Fibroblast of skin of scalp (primary cell): ENCODE results near the gene NDUFAF2.
"Not testable (repeated sequence)": the region's sequence is repeated elsewhere in the genome, so short reads cannot be mapped to it uniquely, and the experiment has no call there.

ENCODE experiments used
- DNase-seq: peaks from one replicate; pipeline ENCODE4 v3.0.0-alpha.2; 2013

The NDUFAF2 gene

DNA sequence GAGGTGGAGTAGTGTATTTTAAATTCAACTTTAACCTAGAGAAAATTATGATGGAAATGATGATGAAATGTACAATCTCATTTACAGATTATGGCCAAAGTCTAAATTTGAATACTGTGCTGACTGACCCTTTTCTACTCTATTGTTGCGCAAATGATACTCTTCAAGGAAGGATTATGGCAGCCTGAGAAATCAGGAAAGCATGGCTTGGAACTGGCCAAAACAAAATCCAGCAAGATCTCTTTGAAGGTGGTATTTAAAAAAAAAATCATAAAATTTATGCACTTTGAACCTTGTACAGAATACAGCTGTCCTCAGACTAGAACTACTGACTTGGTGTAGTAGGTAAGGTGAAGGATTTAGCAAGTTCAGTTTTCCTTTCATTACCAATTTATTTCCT lies 105.3 kb downstream of the NDUFAF2 start:
- DNase-seq: no peak

DNA sequence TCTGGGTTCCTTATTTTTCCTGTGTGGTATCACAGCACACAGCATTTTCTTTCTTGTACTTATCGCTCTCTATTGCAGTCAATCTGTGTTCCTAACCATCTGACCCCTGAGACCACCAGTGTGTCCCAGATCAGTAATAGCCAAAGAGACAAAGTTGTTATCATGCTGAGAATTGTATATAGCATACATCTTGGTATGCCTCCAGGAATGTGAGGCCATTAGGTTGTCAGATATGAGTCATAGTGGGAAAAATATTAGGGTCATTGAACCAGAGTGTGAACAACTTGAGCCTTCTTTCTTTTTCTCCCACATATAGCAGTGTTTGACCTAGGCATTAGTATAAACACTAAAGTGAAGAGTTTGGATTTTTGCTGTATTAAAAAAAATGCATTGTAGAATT lies 106.3 kb downstream of the NDUFAF2 start:
- peak; percentile 76 for DNase-seq

DNA sequence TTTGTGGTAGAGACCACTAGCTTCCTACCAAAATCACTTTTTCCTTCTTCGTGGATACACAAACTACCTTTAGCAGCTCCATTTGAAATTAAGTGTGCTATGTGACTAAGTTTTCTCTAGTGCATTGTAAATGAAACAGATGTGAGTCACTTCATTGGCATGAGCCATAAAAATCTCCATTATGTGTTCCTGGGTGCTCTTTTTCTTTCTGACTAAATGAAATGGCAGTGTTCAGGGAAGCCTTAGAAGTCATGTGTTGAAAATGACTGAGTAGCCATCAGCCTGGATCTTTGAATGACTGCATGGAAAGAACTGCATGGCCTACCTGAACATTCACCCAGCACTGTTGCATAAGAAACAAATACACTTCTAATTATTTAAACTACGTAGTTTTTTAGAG lies 107.9 kb downstream of the NDUFAF2 start:
- peak; percentile 88 for DNase-seq

DNA sequence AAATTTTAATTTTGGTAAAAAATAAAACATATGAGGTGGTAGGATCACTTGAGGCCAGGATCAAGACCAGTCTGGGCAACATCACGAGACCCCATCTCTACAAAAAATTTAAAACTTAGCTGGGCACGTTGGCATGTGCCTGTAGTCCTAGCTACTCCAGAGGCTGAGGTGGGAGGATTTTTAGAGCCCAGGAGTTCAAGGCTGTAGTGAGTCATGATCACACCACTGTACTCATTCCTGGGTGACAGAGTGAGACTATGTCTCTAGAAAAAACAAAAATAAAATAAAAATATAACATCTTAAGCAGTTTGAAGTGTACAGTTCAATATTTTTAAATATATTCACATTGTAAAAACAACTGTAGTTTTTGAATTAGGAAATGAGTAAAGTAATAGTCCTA lies 108.9 kb downstream of the NDUFAF2 start:
- DNase-seq: peak; percentile 8

DNA sequence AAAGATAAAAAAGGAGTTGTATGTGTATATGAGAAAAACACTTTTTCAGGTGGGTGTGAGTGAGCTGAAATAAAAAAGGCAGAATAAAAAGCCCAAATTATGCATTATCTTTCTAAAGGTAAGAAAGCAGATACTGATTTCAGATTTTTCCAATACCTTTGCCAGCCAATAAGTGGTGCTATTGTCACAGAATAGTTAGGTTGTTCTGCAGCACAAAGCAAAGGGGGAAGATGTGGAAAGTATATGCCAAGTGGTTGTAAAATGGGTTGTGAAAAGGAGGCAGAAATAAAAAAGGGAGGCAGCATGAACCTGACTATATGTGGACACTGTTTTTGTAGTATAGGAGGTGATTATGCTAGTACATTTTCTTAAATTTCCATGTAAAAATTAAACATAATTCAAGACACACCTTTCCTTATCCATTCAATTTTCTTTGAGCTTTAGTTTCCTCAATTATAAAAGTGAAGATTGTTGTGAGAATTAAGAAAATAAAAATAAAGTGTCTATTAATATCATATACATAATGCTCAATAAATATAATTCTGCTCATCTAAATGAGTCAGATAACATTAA lies 110.5 kb downstream of the NDUFAF2 start:
- peak; percentile 62 for DNase-seq

DNA sequence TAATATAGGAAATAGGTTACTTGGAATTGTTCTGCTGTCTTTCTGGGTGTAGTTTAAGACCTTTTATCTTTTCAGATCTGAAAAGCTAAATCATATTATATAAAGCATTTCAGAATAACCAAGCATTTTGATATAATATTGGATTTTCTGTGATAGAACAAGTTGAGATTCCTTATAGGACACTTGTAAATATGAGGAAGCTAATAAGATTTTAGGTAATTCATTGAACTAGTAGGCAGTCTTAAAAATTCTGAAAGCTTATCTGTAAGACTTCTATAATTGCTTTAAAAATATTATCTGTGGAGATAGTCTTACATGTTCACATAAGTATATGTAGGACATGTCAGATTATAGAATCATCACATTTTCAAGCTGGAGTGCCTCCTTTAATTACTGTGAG lies 114.5 kb downstream of the NDUFAF2 start:
- DNase-seq: no peak

DNA sequence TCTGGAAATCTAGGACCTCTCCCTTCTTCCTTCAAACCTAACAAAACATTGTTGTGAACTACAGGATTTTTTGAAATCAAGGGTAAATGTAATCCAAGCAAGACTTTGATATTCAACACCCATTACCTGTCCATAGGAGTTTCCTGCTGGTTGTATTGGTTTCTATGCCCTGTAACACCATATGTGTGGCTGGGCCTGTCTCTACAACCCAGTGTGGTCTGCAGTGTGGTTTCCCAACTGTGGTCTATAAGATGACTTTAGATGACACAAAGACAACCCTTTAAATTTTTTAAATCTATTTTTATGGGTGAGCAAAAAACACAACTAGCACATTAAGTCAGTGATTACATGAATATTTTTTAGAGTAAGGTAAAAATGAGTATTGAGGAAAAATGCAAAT lies 124.1 kb downstream of the NDUFAF2 start:
- no peak for DNase-seq

DNA sequence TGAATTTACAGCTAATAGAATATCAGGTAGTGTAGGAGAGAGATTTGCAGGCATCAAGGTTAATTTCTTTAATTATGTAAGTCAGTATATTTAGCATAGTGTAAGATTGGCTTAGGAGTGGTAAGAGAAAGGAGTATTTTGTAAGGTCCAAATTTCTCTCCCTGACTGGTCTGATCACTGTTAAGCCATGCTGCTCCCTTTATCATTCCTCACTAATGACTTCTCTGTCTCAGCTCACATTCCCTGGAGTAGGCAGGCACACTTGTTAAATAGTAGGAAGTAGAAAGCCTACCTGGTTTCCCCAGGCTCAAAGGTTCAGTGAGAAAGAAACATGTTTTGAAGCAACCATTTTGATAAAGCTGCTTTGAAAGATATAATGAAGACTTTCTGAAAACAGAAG lies 126.5 kb downstream of the NDUFAF2 start:
- no peak for DNase-seq

DNA sequence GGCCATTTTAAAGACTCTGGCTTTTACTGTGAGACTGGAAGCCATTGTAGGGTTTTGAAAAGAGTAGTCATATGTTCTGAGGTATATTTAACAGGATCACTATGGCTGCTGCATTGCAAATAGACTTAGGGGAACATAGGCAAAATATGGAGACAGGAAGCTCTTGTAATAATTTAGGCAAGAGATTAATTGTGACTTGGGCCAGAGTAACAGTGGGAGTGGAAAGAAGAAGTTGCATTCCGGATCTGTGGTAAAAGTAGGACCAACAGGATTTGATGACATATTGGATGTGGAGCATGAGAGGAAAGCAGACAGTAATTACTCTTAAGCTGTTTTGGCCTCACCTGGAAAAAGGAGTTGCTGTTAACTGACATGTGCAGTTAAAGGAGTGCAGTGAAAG lies 131.6 kb downstream of the NDUFAF2 start:
- DNase-seq: no peak

DNA sequence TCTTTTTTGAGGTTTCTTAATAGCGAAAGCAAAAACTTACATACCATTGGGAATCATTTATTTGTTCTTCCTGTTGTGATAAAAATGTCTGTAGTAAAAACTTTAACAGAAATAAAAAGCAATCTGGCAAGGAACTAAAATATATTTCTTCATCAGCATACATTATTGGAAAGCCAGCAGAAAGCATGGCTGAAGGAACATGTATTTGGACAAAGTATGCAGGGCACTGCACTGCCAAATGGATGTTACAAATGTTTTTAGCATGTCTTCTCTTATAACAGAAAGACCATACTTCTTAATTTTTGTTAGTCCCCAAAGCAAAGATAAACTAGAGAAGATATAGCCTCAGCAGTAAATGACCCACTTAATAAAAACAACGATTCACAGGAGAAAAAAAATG lies 136.7 kb downstream of the NDUFAF2 start:
- no peak for DNase-seq

DNA sequence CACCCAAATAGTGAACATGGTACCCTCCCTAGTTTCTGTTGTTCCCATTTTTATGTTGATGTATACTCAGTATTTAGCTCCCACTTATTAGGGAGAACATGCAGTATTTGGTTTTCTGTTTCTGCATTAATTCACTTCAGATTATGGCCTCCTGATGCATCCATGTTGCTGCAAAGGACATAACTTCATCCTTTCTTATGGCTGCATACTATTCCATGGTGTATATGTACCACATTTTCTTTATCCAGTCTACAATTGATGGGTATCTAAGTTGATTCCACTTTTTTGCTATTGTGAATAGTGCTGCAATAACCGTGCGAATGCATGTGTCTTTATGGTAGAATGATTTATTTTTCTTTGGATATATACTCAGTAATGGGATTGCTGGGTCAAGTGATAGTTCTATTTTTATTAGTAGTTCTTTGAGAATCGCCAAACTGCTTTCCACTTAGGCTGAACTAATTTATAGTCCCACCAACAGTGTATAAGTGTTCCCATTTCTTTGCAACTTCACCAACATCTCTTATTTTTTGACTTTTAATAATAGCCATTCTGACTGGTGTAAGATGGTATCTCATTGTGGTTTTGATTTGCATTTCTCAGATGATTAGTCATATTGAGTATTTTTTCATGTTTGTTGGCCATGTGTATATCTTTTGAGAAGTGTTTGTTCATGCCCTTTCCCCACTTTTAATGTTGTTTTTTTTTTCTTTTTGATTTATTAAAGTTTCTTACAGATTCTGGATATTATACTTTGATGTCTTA lies 137.7 kb downstream of the NDUFAF2 start:
- peak; percentile 11 for DNase-seq

DNA sequence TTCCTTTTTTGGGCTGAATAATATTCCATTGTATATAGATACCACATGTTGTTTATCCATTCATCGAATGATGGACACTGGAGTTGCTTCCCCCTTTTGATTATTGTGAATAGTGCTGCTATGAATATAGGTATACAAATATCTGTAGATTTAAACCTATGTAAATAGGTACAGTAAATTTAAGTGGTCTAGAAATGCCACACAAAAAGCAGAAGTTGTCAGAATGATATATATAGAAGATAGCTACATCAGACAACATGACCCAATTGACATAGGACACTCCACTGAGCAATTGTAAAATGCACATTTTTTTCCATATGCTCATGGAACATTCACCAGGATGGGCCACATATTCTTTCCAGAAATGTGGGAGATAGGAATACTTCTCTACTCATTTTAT lies 139.7 kb downstream of the NDUFAF2 start:
- no peak for DNase-seq

DNA sequence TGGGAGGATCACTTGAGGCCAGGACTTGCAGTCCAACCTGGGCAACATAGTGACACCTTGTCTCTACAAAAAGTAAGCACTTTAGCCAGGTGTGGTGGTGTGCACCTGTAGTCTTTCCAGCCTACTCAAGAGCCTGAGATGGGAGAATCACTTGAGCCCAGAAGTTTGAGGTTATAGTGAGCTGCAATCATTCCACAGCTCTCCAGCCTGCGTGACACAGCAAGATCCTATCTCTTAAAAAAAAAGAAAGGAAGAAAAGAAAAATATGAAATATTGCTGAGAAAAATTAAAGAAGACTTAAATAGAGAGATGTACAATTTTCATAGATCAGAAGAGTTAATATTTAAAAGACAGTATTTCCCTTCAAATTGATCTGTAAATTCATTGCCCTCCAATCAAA lies 140.9 kb downstream of the NDUFAF2 start:
- no peak for DNase-seq

DNA sequence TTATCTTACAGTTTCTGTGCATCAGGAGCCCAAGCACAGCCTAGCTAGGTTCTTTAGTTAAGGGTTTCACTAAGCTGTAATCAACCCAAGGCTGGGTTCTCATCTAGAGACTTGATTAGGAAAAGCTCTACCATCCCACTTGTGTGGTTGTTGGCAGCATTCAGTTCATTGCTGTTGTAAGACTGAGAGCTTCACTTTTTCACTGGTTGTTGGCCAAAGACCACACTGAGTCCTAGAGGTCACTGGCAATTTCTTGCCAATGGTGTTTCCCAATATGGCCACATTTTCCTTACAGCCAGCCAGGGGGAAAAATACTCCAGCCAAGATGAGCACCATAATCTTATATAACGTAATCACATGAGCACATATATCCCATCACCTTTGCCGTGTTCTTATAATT lies 142.9 kb downstream of the NDUFAF2 start:
- no peak for DNase-seq

DNA sequence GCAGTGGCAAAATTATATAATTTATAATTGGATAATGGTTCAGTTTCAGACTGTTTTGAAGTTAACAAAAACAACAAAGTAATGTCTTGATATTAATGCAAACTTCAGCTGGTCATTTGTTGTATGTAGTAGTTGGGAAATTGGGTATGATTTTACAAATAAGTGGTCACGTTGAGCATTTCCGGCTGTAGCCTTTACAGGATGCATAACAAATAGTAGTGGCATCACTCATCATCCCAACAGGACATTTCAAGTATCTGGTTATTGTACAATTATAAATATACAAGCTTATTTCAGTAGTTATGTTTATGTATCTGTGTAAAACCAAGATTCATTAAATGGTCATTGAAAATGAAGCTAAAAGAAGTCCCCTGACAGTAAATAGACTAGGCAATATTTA lies 144.3 kb downstream of the NDUFAF2 start:
- no peak for DNase-seq

DNA sequence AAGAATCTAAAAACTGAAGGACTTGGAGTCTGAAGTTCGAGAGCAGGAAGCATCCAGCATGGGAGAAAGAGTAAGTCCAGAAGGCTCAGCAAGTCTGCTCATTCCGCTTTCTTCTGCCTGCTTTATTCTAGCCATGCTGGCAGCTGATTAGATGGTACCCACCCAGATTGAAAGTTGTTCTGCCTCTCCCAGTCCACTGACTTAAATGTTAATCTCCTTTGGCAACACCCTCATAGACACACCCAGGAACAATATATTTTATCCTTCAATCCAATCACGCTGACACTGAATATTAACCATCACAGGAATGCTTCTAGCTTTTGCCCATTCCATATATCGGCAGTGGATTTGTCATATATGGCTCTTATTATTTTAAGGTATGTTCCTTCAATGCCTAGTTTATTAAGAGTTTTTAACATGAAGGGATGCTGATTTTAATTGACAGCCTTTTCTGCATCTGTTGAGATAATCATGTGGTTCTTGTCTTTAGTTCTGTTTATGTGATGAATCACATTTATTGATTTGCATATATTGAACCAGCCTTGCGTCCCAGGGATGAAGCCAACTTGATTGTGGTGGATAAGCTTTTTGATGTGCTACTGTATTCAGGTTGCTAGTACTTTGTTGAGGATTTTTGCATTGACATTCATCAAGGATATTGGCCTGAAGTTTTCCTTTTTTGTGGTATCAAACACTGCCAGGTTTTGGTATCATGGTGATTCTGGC lies 148.2 kb downstream of the NDUFAF2 start:
- not testable (repeated sequence) for DNase-seq

DNA sequence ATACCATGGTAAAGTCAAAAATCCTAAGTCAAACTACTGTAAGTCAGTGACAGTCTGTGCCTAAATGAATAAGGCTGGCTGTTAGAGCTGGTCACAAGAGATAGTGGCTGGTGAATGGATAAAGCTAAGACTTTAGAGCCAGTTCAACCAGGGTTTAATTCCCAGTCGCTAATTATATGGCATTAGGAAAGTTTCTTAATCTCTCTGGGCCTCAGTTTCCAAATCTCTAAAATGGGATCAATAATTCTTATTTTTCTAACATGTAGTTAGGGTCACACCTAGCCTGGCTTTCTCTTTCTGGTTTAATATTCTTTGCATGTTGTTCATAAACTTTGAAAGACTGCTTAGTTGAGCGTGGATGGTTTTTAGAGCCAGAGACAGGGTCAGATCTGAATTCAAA lies 152.5 kb downstream of the NDUFAF2 start:
- no peak for DNase-seq

DNA sequence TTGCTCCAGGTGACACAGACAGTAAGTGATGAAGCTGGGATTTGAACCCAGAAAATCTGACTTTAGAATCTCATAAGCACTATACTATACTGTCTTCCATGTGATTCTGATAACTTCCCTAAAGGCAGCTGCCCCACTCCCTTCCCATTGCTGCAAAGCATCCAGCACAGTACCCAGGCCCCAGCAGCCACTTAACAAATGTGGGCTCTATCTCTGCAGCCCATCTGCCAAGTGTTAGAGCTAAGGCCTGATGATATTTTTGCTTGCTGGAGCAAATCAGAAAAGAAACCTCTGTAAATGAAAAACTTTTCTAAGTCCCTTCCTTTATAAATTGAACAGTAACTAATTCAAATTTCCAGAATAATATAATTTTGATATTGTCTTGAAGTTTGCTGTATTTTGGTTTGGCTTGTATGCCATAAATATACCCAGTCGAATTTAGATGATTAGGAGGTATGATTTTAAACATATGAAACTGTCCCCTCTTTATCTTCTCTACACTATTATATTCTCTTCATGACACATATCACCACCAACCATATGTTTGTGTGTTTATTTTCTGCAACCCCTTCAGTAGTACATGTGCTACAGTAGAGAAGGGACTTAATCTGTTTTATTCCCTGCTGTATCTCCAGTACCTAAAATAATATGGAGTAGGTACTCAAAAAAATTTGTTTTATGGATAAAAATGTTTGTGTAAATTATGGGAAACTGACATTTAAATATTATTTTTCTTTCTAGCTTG lies 153.4 kb downstream of the NDUFAF2 start:
- DNase-seq: no peak

DNA sequence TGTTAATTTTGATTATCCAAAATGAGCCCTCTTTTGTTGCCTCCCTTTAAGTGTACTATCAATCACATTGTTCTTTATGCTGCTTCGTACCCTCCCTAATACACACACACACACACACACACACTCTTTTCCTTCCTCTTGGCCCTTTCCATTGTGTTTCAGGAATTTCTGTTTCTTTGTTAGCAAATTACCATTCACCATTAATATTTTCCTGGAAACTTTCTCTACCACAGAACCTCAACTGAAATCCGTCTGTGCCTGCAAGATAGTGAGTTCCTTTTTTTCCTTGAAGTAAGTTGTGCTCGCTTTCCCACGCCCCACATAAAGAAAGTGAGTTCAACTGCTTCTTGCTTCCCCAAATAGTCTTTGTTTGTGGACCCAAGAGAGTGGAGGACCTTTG lies 155.4 kb downstream of the NDUFAF2 start:
- DNase-seq: no peak

DNA sequence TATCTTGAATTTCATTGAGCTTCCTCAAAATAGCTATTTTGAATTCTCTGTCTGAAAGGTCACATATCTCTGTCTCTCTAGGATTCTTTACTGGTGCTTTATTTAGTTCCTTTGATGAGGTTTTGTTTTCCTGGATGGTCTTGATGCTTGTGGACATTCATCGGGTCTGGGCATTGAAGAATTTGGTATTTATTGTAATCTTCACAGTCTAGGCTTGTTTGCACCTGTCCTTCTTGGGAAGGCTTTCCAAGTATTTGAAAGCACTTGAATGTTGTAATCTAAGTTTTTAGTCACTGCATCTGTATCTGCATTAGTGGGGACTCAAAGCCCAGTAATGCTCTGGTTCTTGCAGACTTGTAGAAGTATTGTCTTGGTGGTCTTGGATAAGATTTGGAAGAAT lies 169.4 kb downstream of the NDUFAF2 start:
- no peak for DNase-seq

DNA sequence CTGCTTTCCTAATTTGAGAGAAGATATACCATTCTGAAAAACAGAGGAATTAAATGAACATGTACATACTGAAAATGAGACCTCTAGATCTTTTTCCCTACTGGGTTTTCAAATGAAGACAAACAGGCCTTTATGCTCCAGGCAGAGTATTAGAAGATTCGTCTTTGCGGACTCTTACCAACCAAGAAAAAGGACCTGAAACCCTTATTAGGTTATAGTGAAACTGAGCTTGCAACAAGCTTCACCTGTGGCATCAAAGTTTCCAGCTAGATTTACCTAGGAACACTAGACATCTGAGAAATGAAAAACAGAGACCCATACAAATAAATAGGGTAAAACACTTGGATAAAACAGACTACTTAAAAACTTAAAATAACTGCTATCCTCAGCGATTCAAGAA lies 171.0 kb downstream of the NDUFAF2 start:
- DNase-seq: no peak

DNA sequence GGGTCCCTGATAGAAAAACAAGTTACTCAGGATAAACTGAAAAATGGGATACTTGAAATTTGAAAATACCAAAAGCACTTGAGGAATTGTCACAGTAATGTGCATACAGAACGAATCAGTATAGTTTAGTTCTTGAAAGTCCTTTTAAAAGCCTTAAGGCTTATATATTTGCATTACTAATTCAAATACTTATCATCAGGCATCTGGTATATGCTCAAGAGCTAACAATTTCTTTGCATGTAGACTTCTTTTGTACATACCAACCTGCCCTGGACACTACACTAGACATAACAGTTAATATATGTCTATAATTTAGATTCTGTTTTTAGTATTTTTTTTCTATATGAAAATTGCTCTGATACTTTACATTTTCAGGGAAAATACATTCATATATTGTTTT lies 174.1 kb downstream of the NDUFAF2 start:
- no peak for DNase-seq

DNA sequence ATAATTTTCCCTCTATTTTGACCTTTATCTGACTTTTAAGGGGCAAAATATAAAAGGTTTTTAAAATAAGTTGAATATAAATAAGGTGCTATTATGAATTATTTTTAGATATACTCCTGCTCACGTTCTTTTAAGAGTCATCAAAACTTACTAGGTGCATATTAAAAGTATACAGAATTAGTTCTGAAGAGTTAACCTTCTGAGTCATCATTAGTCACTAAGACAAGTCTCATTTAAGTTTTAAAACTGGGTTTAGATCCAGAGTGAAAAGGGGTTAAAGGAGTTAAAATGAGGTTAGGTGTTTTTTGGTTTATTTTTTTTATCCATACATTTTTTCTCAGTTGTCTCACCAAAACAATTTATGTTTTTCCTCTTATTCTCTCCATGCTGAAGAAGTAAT lies 175.5 kb downstream of the NDUFAF2 start:
- no peak for DNase-seq
